WTC11 (cell line): ENCODE measurements around the gene PPARA.

Experiments used
- EMX1 ChIP-seq: fragments of 250-450 bp; sonication (Bioruptor Pico); IDR thresholded peaks from 2 replicates; pipeline ENCODE4 v1.8.0; 2021; ENCODE audit warnings: mild to moderate bottlenecking
- NFYB ChIP-seq: sonication (generic); formaldehyde crosslinking; conservative IDR thresholded peaks from 2 replicates; pipeline ENCODE4 v1.8.0; 2022; ENCODE audit warnings: low read depth, missing genetic modification reagents
- NR3C1 ChIP-seq: sonication (generic); formaldehyde crosslinking; conservative IDR thresholded peaks from 2 replicates; pipeline ENCODE4 v1.8.1; 2023; ENCODE audit warnings: low read depth, mild to moderate bottlenecking, missing genetic modification reagents
- PRDM15 ChIP-seq: sonication (generic); formaldehyde crosslinking; IDR thresholded peaks from 2 replicates; pipeline ENCODE4 v1.8.0; 2022; ENCODE audit warnings: missing genetic modification reagents
- SMAD3 ChIP-seq: sonication (generic); formaldehyde crosslinking; IDR thresholded peaks from 2 replicates; pipeline ENCODE4 v1.8.0; 2022; ENCODE audit warnings: missing genetic modification reagents, mild to moderate bottlenecking, borderline replicate concordance
- SP1 ChIP-seq: sonication (generic); formaldehyde crosslinking; conservative IDR thresholded peaks from 2 replicates; pipeline ENCODE4 v1.8.1; 2022; ENCODE audit warnings: missing genetic modification reagents
- ZBTB21 ChIP-seq: sonication (generic); formaldehyde crosslinking; IDR thresholded peaks from 2 replicates; pipeline ENCODE4 v1.8.1; 2023; ENCODE audit warnings: mild to moderate bottlenecking, missing genetic modification reagents, borderline replicate concordance
- ZNF423 ChIP-seq: fragments of 250-450 bp; sonication (Bioruptor Pico); IDR thresholded peaks from 2 replicates; pipeline ENCODE4 v2.1.2; 2022; ENCODE audit warnings: mild to moderate bottlenecking, moderate library complexity
- TF ChIP-seq, protein P1 (sequence below): fragments of 200-600 bp; IDR thresholded peaks from 2 replicates; pipeline ENCODE4 v1.8.0; 2022; ENCODE audit warnings: antibody characterized with exemption
- TF ChIP-seq, protein P2 (sequence below): fragments of 250-450 bp; sonication (Bioruptor Pico); IDR thresholded peaks from 2 replicates; pipeline ENCODE4 v1.9.0; 2021; ENCODE audit warnings: mild to moderate bottlenecking
- TF ChIP-seq, protein P3 (sequence below): sonication (generic); formaldehyde crosslinking; IDR thresholded peaks from 2 replicates; pipeline ENCODE4 v1.8.0; 2022; ENCODE audit warnings: mild to moderate bottlenecking, missing genetic modification reagents
- TF ChIP-seq, protein P4 (sequence below): sonication (generic); formaldehyde crosslinking; IDR thresholded peaks from 2 replicates; pipeline ENCODE4 v1.8.1; 2023; ENCODE audit warnings: mild to moderate bottlenecking, missing genetic modification reagents

- TF ChIP-seq, protein P1, sequence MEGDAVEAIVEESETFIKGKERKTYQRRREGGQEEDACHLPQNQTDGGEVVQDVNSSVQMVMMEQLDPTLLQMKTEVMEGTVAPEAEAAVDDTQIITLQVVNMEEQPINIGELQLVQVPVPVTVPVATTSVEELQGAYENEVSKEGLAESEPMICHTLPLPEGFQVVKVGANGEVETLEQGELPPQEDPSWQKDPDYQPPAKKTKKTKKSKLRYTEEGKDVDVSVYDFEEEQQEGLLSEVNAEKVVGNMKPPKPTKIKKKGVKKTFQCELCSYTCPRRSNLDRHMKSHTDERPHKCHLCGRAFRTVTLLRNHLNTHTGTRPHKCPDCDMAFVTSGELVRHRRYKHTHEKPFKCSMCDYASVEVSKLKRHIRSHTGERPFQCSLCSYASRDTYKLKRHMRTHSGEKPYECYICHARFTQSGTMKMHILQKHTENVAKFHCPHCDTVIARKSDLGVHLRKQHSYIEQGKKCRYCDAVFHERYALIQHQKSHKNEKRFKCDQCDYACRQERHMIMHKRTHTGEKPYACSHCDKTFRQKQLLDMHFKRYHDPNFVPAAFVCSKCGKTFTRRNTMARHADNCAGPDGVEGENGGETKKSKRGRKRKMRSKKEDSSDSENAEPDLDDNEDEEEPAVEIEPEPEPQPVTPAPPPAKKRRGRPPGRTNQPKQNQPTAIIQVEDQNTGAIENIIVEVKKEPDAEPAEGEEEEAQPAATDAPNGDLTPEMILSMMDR = no peak
- TF ChIP-seq EMX1 (CRISPR knock-in tag) (no peak), NR3C1 (CRISPR knock-in tag) (no peak), NFYB (no peak), PRDM15 (CRISPR knock-in tag) (no peak), SMAD3 (no peak), SP1 (no peak), ZNF423 (CRISPR knock-in tag) (no peak), ZBTB21 (CRISPR knock-in tag) (no peak)
- TF ChIP-seq, protein P2, sequence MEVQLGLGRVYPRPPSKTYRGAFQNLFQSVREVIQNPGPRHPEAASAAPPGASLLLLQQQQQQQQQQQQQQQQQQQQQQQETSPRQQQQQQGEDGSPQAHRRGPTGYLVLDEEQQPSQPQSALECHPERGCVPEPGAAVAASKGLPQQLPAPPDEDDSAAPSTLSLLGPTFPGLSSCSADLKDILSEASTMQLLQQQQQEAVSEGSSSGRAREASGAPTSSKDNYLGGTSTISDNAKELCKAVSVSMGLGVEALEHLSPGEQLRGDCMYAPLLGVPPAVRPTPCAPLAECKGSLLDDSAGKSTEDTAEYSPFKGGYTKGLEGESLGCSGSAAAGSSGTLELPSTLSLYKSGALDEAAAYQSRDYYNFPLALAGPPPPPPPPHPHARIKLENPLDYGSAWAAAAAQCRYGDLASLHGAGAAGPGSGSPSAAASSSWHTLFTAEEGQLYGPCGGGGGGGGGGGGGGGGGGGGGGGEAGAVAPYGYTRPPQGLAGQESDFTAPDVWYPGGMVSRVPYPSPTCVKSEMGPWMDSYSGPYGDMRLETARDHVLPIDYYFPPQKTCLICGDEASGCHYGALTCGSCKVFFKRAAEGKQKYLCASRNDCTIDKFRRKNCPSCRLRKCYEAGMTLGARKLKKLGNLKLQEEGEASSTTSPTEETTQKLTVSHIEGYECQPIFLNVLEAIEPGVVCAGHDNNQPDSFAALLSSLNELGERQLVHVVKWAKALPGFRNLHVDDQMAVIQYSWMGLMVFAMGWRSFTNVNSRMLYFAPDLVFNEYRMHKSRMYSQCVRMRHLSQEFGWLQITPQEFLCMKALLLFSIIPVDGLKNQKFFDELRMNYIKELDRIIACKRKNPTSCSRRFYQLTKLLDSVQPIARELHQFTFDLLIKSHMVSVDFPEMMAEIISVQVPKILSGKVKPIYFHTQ (CRISPR knock-in tag) = no peak
- TF ChIP-seq, protein P3, sequence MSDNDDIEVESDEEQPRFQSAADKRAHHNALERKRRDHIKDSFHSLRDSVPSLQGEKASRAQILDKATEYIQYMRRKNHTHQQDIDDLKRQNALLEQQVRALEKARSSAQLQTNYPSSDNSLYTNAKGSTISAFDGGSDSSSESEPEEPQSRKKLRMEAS (CRISPR knock-in tag) = no peak
- TF ChIP-seq, protein P4, sequence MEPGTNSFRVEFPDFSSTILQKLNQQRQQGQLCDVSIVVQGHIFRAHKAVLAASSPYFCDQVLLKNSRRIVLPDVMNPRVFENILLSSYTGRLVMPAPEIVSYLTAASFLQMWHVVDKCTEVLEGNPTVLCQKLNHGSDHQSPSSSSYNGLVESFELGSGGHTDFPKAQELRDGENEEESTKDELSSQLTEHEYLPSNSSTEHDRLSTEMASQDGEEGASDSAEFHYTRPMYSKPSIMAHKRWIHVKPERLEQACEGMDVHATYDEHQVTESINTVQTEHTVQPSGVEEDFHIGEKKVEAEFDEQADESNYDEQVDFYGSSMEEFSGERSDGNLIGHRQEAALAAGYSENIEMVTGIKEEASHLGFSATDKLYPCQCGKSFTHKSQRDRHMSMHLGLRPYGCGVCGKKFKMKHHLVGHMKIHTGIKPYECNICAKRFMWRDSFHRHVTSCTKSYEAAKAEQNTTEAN = no peak
Observed at GRCh38 chr22:46238541-46238940, 88.2 kb downstream of the PPARA start.
